Measurements from ENCODE around the gene KSR1.

DNA sequence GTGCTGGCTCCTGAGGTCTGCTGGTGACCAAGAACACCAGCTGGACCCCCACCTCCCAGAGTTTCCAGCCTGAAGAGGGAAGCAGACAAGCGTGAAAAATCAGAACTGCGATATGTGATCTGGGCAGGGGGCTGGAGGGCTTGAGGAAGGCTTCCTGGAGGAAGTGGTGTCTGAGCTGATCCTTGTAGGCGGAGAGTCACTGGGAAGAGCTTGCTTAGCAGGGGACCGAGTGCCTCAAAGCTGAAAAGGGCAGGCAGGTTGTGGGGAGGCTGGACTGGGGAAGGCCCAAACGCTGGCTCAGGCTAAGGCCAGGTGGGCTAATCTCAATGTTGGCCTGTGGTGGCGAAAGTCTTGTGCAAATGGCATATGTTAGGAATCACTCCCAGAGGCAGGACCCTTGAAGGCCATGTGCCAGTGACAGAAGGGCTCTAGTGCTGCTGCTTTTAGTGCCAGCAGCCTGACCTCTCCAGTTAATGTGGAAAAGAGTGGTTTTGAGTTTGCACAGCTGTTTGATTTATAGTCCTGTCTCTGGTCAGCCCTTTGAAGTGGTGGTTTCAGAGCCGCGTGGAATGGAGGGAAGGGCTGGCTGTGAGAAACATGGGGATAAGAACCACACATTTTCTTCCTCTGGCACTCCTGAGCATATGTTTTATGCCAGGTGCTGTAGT lies 89.4 kb downstream of the KSR1 start:
- TF ChIP-seq CTCF (IDR thresholded peaks at IDR 0.05) (no peak), POLR2AphosphoS5 (IDR thresholded peaks at IDR 0.05; ENCODE audit: insufficient read depth in 1 of 2, low read depth in 1 of 2) (no peak)

All from vagina (tissue), 2 donors.